ENCODE measurements around the gene EIF2S1. TPM values are rescaled to one million over a fixed set of nuclear protein-coding genes. Genes with fewer than 3 reads are reported as not detected.

The EIF2S1 gene
- total RNA-seq, 1 experiment from 2014 or later: 192 TPM

DNA sequence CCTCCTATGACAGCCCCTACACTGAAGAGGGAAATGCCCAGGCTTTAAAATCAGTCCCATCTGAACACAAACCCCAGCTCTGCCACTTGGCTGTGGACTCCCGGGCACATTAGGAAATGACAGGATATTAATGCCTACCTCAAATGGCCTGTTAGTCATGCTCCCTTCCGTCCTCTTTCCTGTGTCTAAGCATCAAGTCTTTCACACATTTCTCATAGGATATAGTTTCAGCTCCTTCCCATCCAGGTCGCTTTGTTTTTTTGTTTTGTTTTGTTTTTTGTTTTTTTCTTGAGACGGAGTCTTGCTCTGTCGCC lies 35.7 kb downstream of the EIF2S1 start:
- intact Hi-C loops (cut with micrococcal nuclease): no loop called here
- DNase-seq (ENCODE audit: low read depth, low spot score) (no peak), ATAC-seq (no peak)
- Histone ChIP-seq H3K9me2 (ENCODE audit: insufficient read depth) (no peaks in the 10 kb centered on the region), H3K4me2 (ENCODE audit: low read length) (no peak overlapping the region), H3K9me3 (ENCODE audit: control insufficient read depth in 1 of 2, insufficient read depth in 1 of 2, low read depth in 1 of 2, low read length in 2 of 2) (no peaks in the 10 kb centered on the region), H2AFZ (ENCODE audit: low read depth, low read length, poor library complexity, severe bottlenecking) (no peak overlapping the region), H3K27me3 (ENCODE audit: insufficient read depth, low read length) (no peaks in the 10 kb centered on the region), H3K79me2 (ENCODE audit: insufficient read depth, low read length) (peaks cover 16% of the 10 kb centered on the region), H3K27ac (ENCODE audit: low read depth, low read length) (no peak overlapping the region), H3K4me1 (ENCODE audit: control insufficient read depth in 1 of 2, insufficient read depth in 2 of 2, low read length in 2 of 2) (peaks cover 0 to 8% of the 10 kb centered on the region in 2 experiments; a peak in 2 of 4 replicates), H3K4me3 (replicated peaks in 1 of 2; ENCODE audit: low read depth in 1 of 2, low read length in 2 of 2) (no peak overlapping the region), H3K9ac (ENCODE audit: low read length) (no peak overlapping the region), H4K20me1 (ENCODE audit: insufficient read depth) (no peaks in the 10 kb centered on the region), H3K36me3 (ENCODE audit: control insufficient read depth in 1 of 2, insufficient read depth in 2 of 2, low read length in 2 of 2) (peaks cover 19 to 52% of the 10 kb centered on the region in 2 experiments)
- no TSS peak for BruUV-seq (replicated peaks)
- ChIA-PET RAD21 (ENCODE audit: low non-redundant PET in 1 of 2, low total read pairs in 2 of 2, uncharacterized antibody in 2 of 2, unreplicated experiment in 2 of 2) (no interaction called here), CTCF (no interaction called here), POLR2A (no interaction called here)
- no peak for TF ChIP-seq ELF1 (IDR thresholded peaks at IDR 0.05; ENCODE audit: borderline replicate concordance, low read depth)

DNA sequence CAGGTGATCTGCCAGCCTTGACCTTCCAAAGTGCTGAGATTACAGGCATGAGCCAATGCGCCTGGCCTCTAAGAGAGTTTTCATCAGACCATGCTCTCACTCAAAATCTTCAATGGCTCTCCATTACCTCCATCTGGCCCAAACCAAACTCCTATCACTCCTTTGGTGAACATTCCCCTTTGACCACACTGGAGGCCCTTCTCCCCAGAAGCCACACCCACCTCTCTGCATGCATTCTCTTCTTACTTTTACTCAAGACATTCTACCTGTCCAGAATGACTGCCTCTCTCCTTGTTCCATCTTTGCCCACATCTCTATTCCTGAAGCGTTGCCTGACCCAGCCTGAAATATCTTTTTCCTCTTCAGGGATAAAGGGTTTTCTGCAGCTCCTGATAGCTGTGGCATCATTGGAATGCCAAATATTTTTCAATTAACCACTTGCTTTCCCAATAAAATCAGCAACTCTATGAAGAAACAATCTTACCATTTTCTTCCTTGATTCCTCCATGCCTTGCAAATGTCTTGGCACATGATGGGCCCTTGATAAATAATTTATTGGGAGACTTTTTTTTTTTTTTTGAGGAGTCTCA lies 36.3 kb downstream of the EIF2S1 start:
- BruUV-seq (replicated peaks): no TSS peak
- H2AFZ ChIP-seq (ENCODE audit: low read depth, low read length, poor library complexity, severe bottlenecking): no peak overlapping the region
- H3K27ac ChIP-seq (ENCODE audit: low read depth, low read length): no peak overlapping the region
- ChIA-PET POLR2A (no interaction called here), CTCF (no interaction called here), RAD21 (ENCODE audit: low non-redundant PET in 1 of 2, low total read pairs in 2 of 2, uncharacterized antibody in 2 of 2, unreplicated experiment in 2 of 2) (no interaction called here)
- no peak overlapping the region for H3K4me3 ChIP-seq (replicated peaks in 1 of 2; ENCODE audit: low read depth in 1 of 2, low read length in 2 of 2)
- intact Hi-C loops (cut with micrococcal nuclease): no loop called here
- DNase-seq (ENCODE audit: low read depth, low spot score) (no peak), ATAC-seq (no peak; the same call in 1 of the 2 replicates)
- no peaks in the 10 kb centered on the region for H3K27me3 ChIP-seq (ENCODE audit: insufficient read depth, low read length)
- H3K4me2 ChIP-seq (ENCODE audit: low read length): no peak overlapping the region
- no peaks in the 10 kb centered on the region for H3K9me3 ChIP-seq (ENCODE audit: control insufficient read depth in 1 of 2, insufficient read depth in 1 of 2, low read depth in 1 of 2, low read length in 2 of 2)
- peaks cover 19 to 48% of the 10 kb centered on the region in 2 experiments for H3K36me3 ChIP-seq (ENCODE audit: control insufficient read depth in 1 of 2, insufficient read depth in 2 of 2, low read length in 2 of 2)
- H3K9ac ChIP-seq (ENCODE audit: low read length): no peak overlapping the region
- peaks cover 22% of the 10 kb centered on the region for H3K79me2 ChIP-seq (ENCODE audit: insufficient read depth, low read length)
- TF ChIP-seq SIN3A (IDR thresholded peaks at IDR 0.05; ENCODE audit: low read depth): no peak
- no peaks in the 10 kb centered on the region for H4K20me1 ChIP-seq (ENCODE audit: insufficient read depth)
- H3K4me1 ChIP-seq (ENCODE audit: control insufficient read depth in 1 of 2, insufficient read depth in 2 of 2, low read length in 2 of 2): peaks cover 0 to 8% of the 10 kb centered on the region in 2 experiments; a peak in 2 of 4 replicates
- H3K9me2 ChIP-seq (ENCODE audit: insufficient read depth): no peaks in the 10 kb centered on the region

DNA sequence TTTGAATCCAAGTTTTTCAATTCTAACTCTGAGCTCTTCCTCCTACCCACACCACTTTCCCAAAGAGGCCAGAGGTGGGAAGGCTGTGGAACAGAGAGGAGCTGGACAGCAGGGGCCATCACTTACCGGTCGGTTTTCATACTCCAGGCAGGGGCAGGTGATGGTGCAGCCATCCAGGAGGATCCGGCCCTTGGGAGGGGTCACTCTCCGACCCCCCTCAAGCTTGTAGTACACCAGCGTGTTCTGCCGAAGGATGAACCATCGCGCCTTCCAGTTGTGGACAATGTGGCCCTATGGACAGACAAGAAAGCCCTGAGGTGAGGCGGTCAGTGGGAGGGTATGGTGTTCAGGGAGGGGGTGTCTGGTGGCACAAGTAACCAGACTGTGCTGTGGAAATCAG lies 37.4 kb downstream of the EIF2S1 start:
- Histone ChIP-seq H4K20me1 (ENCODE audit: insufficient read depth) (no peaks in the 10 kb centered on the region), H3K27ac (ENCODE audit: low read depth, low read length) (no peak overlapping the region), H3K36me3 (ENCODE audit: control insufficient read depth in 1 of 2, insufficient read depth in 2 of 2, low read length in 2 of 2) (peaks cover 13 to 40% of the 10 kb centered on the region in 2 experiments), H3K79me2 (ENCODE audit: insufficient read depth, low read length) (peaks cover 33% of the 10 kb centered on the region), H3K9ac (ENCODE audit: low read length) (no peak overlapping the region), H3K9me3 (ENCODE audit: control insufficient read depth in 1 of 2, insufficient read depth in 1 of 2, low read depth in 1 of 2, low read length in 2 of 2) (no peaks in the 10 kb centered on the region), H3K4me3 (replicated peaks in 1 of 2; ENCODE audit: low read depth in 1 of 2, low read length in 2 of 2) (no peak overlapping the region), H3K9me2 (ENCODE audit: insufficient read depth) (no peaks in the 10 kb centered on the region), H3K4me2 (ENCODE audit: low read length) (no peak overlapping the region), H3K4me1 (ENCODE audit: control insufficient read depth in 1 of 2, insufficient read depth in 2 of 2, low read length in 2 of 2) (peaks cover 0 to 8% of the 10 kb centered on the region in 2 experiments; a peak in 2 of 4 replicates), H2AFZ (ENCODE audit: low read depth, low read length, poor library complexity, severe bottlenecking) (no peak overlapping the region), H3K27me3 (ENCODE audit: insufficient read depth, low read length) (no peaks in the 10 kb centered on the region)
- no peak for DNase-seq (ENCODE audit: low read depth, low spot score)
- ATAC-seq: no peak
- ChIA-PET RAD21 (ENCODE audit: low non-redundant PET in 1 of 2, low total read pairs in 2 of 2, uncharacterized antibody in 2 of 2, unreplicated experiment in 2 of 2) (no interaction called here), POLR2A (no interaction called here), CTCF (no interaction called here)
- intact Hi-C loops (cut with micrococcal nuclease): no loop called here
- BruUV-seq (replicated peaks): no TSS peak
- no peak for TF ChIP-seq CBX3 (IDR thresholded peaks at IDR 0.05; ENCODE audit: low read depth)
- no peak for TF ChIP-seq EZH2 (IDR thresholded peaks at IDR 0.05)
- no peak for TF ChIP-seq JUND (IDR thresholded peaks at IDR 0.05)
- TF ChIP-seq ELF1 (IDR thresholded peaks at IDR 0.05; ENCODE audit: borderline replicate concordance, low read depth): no peak
- TF ChIP-seq SIN3A (IDR thresholded peaks at IDR 0.05; ENCODE audit: low read depth): no peak
- TF ChIP-seq, protein P1, sequence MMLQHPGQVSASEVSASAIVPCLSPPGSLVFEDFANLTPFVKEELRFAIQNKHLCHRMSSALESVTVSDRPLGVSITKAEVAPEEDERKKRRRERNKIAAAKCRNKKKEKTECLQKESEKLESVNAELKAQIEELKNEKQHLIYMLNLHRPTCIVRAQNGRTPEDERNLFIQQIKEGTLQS (IDR thresholded peaks at IDR 0.05): no peak
- TF ChIP-seq ZFX (IDR thresholded peaks at IDR 0.05): no peak
- no peak for TF ChIP-seq FOSL1 (IDR thresholded peaks at IDR 0.05; ENCODE audit: low read depth)
- TF ChIP-seq, protein P2, sequence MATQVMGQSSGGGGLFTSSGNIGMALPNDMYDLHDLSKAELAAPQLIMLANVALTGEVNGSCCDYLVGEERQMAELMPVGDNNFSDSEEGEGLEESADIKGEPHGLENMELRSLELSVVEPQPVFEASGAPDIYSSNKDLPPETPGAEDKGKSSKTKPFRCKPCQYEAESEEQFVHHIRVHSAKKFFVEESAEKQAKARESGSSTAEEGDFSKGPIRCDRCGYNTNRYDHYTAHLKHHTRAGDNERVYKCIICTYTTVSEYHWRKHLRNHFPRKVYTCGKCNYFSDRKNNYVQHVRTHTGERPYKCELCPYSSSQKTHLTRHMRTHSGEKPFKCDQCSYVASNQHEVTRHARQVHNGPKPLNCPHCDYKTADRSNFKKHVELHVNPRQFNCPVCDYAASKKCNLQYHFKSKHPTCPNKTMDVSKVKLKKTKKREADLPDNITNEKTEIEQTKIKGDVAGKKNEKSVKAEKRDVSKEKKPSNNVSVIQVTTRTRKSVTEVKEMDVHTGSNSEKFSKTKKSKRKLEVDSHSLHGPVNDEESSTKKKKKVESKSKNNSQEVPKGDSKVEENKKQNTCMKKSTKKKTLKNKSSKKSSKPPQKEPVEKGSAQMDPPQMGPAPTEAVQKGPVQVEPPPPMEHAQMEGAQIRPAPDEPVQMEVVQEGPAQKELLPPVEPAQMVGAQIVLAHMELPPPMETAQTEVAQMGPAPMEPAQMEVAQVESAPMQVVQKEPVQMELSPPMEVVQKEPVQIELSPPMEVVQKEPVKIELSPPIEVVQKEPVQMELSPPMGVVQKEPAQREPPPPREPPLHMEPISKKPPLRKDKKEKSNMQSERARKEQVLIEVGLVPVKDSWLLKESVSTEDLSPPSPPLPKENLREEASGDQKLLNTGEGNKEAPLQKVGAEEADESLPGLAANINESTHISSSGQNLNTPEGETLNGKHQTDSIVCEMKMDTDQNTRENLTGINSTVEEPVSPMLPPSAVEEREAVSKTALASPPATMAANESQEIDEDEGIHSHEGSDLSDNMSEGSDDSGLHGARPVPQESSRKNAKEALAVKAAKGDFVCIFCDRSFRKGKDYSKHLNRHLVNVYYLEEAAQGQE (IDR thresholded peaks at IDR 0.05; ENCODE audit: low read depth): no peak
- TF ChIP-seq EGR1 (IDR thresholded peaks at IDR 0.05; ENCODE audit: low read depth): no peak
- TF ChIP-seq POLR2A (IDR thresholded peaks at IDR 0.05; ENCODE audit: borderline replicate concordance, extremely low read depth, insufficient read depth, insufficient read length): no peak
- no peak for TF ChIP-seq POLR2AphosphoS5 (IDR thresholded peaks at IDR 0.05; ENCODE audit: low read depth, low read length)

Data from HCT116 (cell line).